CD4-positive, alpha-beta T cell (primary cell): ENCODE measurements around the gene RAPGEF4. TPM values are rescaled to one million over a fixed set of nuclear protein-coding genes. Genes with fewer than 3 reads are reported as not detected.

Experiments used
- ATAC-seq: fragments of 200-7000 bp; cut with Tn5 transposase; one replicate; pipeline ENCODE4 v1.10.0; 2022; ENCODE audit warnings: mild to moderate bottlenecking; ENCODE audit not compliant: poor library complexity
- CTCF ChIA-PET: fragments of 350-600 bp; sonication (Branson Sonifier 250); formaldehyde crosslinking; loops from one replicate; lab custom pipeline; 2021; ENCODE audit warnings: antibody characterized with exemption, inconsistent platforms; lab: Charles Lee
- POLR2A ChIA-PET: fragments of 350-600 bp; sonication (Branson Sonifier 250); formaldehyde crosslinking; loops from one replicate; lab custom pipeline; 2021; ENCODE audit warnings: antibody characterized with exemption, inconsistent platforms; lab: Charles Lee
- DNase-seq, 14 experiments: peaks; one replicate each; pipeline ENCODE4 v3.0.0-alpha.2; 2013 to 2020; ENCODE audit warnings: mixed read lengths in 2 of 14
- H3K27ac ChIP-seq, 2 donors: one replicate each; pipeline versions ENCODE4 v1.5.1 to v1.7.0; 2013; ENCODE audit warnings: low read length in 2 of 2, low read depth in 1 of 2, mild to moderate bottlenecking in 1 of 2
- H3K27me3 ChIP-seq, 2 experiments: 1 replicate in 1 of 2; 2 replicates in 1 of 2; pipeline versions ENCODE4 v1.6.1 to v1.7.0; 2013; ENCODE audit warnings: low read length in 2 of 2, control low read depth in 1 of 2, mild to moderate bottlenecking in 1 of 2, moderate library complexity in 1 of 2; ENCODE audit not compliant: insufficient read depth in 2 of 2, control insufficient read depth in 1 of 2
- H3K36me3 ChIP-seq: one replicate; pipeline ENCODE4 v1.6.1; 2013; ENCODE audit warnings: low read length, control low read depth; ENCODE audit not compliant: insufficient read depth
- H3K4me1 ChIP-seq: one replicate; pipeline ENCODE4 v1.6.1; 2013; ENCODE audit warnings: low read length, control low read depth; ENCODE audit not compliant: insufficient read depth
- H3K4me3 ChIP-seq: one replicate; pipeline ENCODE4 v1.5.1; 2013; ENCODE audit warnings: mild to moderate bottlenecking, low read length, moderate library complexity
- H3K9me3 ChIP-seq, 2 experiments: 1 replicate in 1 of 2; 2 replicates in 1 of 2; pipeline versions ENCODE4 v1.6.1 to v1.7.0; 2013; ENCODE audit warnings: low read length in 2 of 2, mild to moderate bottlenecking in 2 of 2, control low read depth in 1 of 2, moderate library complexity in 1 of 2; ENCODE audit not compliant: control insufficient read depth in 1 of 2, insufficient read depth in 1 of 2
- H3K27ac Mint-ChIP-seq: one replicate; pipeline ENCODE4 v1.8.0; 2020; ENCODE audit warnings: mixed read lengths
- H3K27me3 Mint-ChIP-seq: one replicate; pipeline ENCODE4 v1.8.0; 2021; ENCODE audit warnings: mixed read lengths
- H3K36me3 Mint-ChIP-seq: one replicate; pipeline ENCODE4 v1.8.0; 2021; ENCODE audit warnings: low read depth, mixed read lengths
- H3K4me1 Mint-ChIP-seq: one replicate; pipeline ENCODE4 v1.8.0; 2021; ENCODE audit warnings: low read depth, mixed read lengths
- H3K4me3 Mint-ChIP-seq: one replicate; pipeline ENCODE4 v1.8.0; 2020; ENCODE audit warnings: mild to moderate bottlenecking, mixed read lengths
- H3K9me3 Mint-ChIP-seq: one replicate; pipeline ENCODE4 v1.8.0; 2020; ENCODE audit warnings: mixed read lengths
- CTCF ChIP-seq: fragments of 200-600 bp; IDR thresholded peaks from one replicate; pipeline ENCODE4 v1.8.0; 2022; ENCODE audit warnings: antibody characterized with exemption, mild to moderate bottlenecking
- intact Hi-C, 2 experiments: fragments of 100-400 bp; cut with DNase I in 1 of 2; cut with micrococcal nuclease in 1 of 2; formaldehyde crosslinking; loops; one replicate each; pipeline versions ENCODE4 v1.15.1 to v1.9.0; 2023 to 2025; cut with DNase I, micrococcal nuclease
- total RNA-seq, 174 experiments: library from RNA in 2 of 174; stranded (reverse) in 2 of 174; gene quantifications; one replicate each; pipeline ENCODE4 v1.2.3 and lab custom pipeline; 2021 to 2026

Gene RAPGEF4
- total RNA-seq, 2 experiments from 2014 or later: 0.69 to 0.73 TPM

DNA sequence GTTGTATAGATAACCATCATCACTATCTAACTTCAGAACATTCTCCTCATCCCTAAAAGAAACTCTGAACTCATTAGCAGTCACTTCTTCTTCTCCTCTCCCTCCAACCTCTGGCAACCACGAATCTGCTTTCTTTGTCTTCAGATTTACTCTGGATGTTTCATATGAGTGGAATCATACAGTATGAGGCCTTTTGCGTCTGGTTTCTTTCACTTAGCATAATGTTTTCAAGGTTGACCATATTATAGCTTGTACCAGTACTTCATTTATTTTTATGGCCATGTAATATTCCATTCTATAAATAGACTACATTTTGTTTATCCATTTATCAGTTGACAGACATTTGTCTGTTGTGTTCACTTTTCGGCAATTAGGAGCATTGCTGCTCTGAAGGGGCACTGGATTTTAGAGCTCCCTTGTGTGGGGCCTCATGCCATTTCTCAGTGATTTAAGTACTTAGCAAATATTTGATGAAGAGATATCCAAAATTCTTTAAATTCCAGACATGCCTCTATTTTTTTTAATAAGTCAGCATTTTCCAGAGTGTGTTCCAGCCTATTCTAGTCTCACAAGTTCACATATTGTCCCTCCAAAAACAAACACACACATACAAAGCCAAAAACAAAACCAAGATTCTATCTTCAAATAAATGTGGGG is 317.5 kb downstream of the RAPGEF4 start:
- Histone ChIP-seq H3K27ac (no peak overlapping the region), H3K4me3 (no peak overlapping the region), H3K27me3 (no peaks in the 10 kb centered on the region), H3K9me3 (no peaks in the 10 kb centered on the region), H3K4me1 (no peaks in the 10 kb centered on the region), H3K36me3 (no peaks in the 10 kb centered on the region)
- ChIA-PET POLR2A (no interaction called here), CTCF (no interaction called here)
- DNase-seq: no peak
- no peak overlapping the region for H3K27ac Mint-ChIP-seq
- intact Hi-C loops: no loop called here
- TF ChIP-seq CTCF: no peak
- no peak for ATAC-seq
- no peaks in the 10 kb centered on the region for H3K36me3 Mint-ChIP-seq
- no peaks in the 10 kb centered on the region for H3K4me1 Mint-ChIP-seq
- peaks cover 6% of the 10 kb centered on the region for H3K27me3 Mint-ChIP-seq
- no peaks in the 10 kb centered on the region for H3K9me3 Mint-ChIP-seq
- H3K4me3 Mint-ChIP-seq: no peak overlapping the region

DNA sequence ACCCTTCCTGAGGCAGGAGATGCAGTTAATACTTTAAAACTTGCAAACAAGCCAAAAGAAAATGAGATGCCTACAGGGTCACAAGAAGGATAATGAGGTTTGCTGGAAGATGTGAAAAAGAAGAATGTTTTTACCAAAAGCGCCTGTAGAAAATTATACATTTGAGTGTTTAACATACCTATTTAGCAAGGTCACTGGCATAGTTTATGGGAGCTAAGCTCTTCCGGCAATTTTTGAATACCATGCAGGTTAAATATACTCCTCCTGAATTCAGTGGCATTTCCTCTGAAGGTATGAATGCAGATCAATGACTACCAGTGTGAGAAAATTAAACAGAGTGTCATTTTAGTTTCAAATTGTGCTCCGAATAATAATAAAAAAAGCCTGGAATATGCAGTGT is 318.8 kb downstream of the RAPGEF4 start:
- Histone ChIP-seq H3K36me3 (no peaks in the 10 kb centered on the region), H3K4me3 (no peak overlapping the region), H3K4me1 (no peaks in the 10 kb centered on the region), H3K9me3 (no peaks in the 10 kb centered on the region), H3K27me3 (peaks cover 0 to 2% of the 10 kb centered on the region in 2 experiments), H3K27ac (no peak overlapping the region)
- ATAC-seq: no peak
- TF ChIP-seq CTCF: no peak
- Mint-ChIP-seq H3K27me3 (peaks cover 6% of the 10 kb centered on the region), H3K9me3 (no peaks in the 10 kb centered on the region), H3K36me3 (no peaks in the 10 kb centered on the region), H3K4me1 (no peaks in the 10 kb centered on the region), H3K4me3 (no peak overlapping the region), H3K27ac (no peak overlapping the region)
- POLR2A ChIA-PET: no interaction called here
- no peak for DNase-seq
- CTCF ChIA-PET: no interaction called here
- intact Hi-C loops: no loop called here

GRCh38 chr2:173056705-173057364 is 321.2 kb downstream of the RAPGEF4 start:
- no peaks in the 10 kb centered on the region for H3K36me3 ChIP-seq
- Mint-ChIP-seq H3K27ac (no peak overlapping the region), H3K4me1 (no peaks in the 10 kb centered on the region), H3K27me3 (peaks cover 6% of the 10 kb centered on the region), H3K36me3 (no peaks in the 10 kb centered on the region), H3K9me3 (no peaks in the 10 kb centered on the region), H3K4me3 (no peak overlapping the region)
- H3K27me3 ChIP-seq: peaks cover 0 to 2% of the 10 kb centered on the region in 2 experiments
- intact Hi-C loops: no loop called here
- TF ChIP-seq CTCF: no peak
- DNase-seq (no peak), ATAC-seq (no peak)
- ChIA-PET CTCF (no interaction called here), POLR2A (interaction anchor here (1.4 kb wide), 1 partner anchor 21 kb away, joined by 3 read pairs; no protein-coding TSS in a partner anchor)
- no peak overlapping the region for H3K4me3 ChIP-seq
- no peaks in the 10 kb centered on the region for H3K4me1 ChIP-seq
- H3K9me3 ChIP-seq: no peaks in the 10 kb centered on the region
- no peak overlapping the region for H3K27ac ChIP-seq
